ENCODE results near the gene CARNS1.

GRCh38 chr11:67396259-67396581 lies 19.3 kb upstream of the CARNS1 start:
- TF ChIP-seq CTCF (IDR thresholded peaks at IDR 0.05), result no peak
- TF ChIP-seq EP300 (IDR thresholded peaks at IDR 0.05), result no peak
- no peak for TF ChIP-seq POLR2A (IDR thresholded peaks at IDR 0.05)

Measured in upper lobe of left lung (tissue), 4 donors.